ENCODE data around the gene AVP.

DNA sequence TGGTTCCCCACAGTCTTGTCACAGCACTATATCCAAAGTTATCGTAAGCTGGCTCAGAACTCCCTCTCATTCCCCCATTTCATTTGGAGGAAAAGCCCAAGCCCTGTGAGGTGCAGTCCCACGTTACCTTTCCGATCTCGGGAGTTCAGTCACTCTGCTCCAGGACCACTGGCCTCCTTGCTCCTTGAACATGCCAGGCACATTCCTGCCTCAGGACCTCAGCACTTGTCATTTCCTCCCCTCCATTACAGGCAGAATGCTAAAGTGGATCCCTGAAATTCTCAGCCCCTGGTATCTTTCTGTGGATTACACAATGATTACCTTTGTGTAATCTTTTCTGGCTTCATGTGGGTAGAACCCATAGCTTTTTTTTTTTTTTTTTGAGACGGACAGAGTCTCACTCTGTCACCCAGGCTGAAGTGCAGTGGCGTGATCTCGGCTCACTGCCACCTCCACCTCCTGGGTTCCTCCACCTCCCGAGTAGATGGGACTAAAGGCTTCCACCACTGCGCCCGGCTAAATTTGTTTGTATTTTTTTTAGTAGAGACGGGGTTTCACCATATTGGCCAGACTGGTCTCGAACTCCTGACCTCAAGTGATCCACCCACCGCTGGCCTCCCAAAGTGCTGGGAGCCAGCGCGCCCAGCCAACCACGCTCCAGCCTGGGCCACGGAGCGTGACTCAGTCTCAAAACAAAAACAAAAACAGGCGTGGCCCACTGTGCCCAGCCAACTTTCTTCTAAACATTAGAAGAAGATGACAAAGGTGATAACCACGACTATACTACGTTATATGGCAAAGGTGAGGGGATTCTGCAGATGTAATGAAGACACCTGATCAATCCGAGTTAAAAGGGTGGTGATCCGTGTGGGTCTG lies 17.1 kb downstream of the AVP start:
- no peak for TF ChIP-seq JUN (IDR thresholded peaks at IDR 0.05)
- TF ChIP-seq RCOR1 (IDR thresholded peaks at IDR 0.05; ENCODE audit: low read depth, low read length), result no peak

Data from A549 (cell line).